GM12878 (cell line): ENCODE data around the gene KAZN. TPM values are rescaled to one million over a fixed set of nuclear protein-coding genes. Genes with fewer than 3 reads are reported as not detected.

ENCODE experiments used
- ATAC-seq: fragments of 200-7000 bp; cut with Tn5 transposase; 3 replicates; pipeline ENCODE4 v1.9.1; 2020; ENCODE audit warnings: mild to moderate bottlenecking, moderate library complexity
- BruUV-seq: library from RNA; stranded (reverse); fragments of 400-500 nt; replicated peaks from 2 replicates; lab custom pipeline; 2021; lab: Mats Ljungman, UMichigan
- CTCF ChIA-PET: fragments of 300-600 bp; sonication (Branson Sonifier 250); formaldehyde crosslinking; extraction: SDS; loops from one replicate; lab custom pipeline; 2021; ENCODE audit warnings: inconsistent platforms; lab: Yijun Ruan, JAX
- POLR2A ChIA-PET: fragments of 350-600 bp; formaldehyde crosslinking; extraction: SDS; loops from one replicate; lab custom pipeline; 2021; ENCODE audit warnings: inconsistent platforms; lab: Charles Lee
- RAD21 ChIA-PET: fragments of 300-600 bp; sonication (Branson Sonifier 250); formaldehyde crosslinking; loops from one replicate; lab custom pipeline; 2023; ENCODE audit warnings: antibody characterized with exemption; ENCODE audit not compliant: unreplicated experiment; lab: Charles Lee
- SMC1A ChIA-PET: fragments of 300-600 bp; sonication (Branson Sonifier 250); formaldehyde crosslinking; loops from one replicate; lab custom pipeline; 2023; ENCODE audit not compliant: unreplicated experiment, uncharacterized antibody; lab: Charles Lee
- DNase-seq: peaks from one replicate; pipeline ENCODE4 v3.0.0-alpha.2; 2011; ENCODE audit warnings: low read depth, low spot score
- FAIRE-seq: peaks from 3 replicates; lab custom pipeline; 2011; peaks lifted over from hg19 to GRCh38; lab: Jason Lieb, UNC
- H2AFZ ChIP-seq: 2 replicates; pipeline ENCODE4 v1.6.0; 2011; ENCODE audit warnings: low read depth, low read length, control low read depth; ENCODE audit not compliant: control insufficient read depth
- H3K27ac ChIP-seq: 2 replicates; pipeline ENCODE4 v1.5.1; 2011; ENCODE audit warnings: control low read depth; ENCODE audit not compliant: control insufficient read depth, insufficient read depth
- H3K27me3 ChIP-seq, 2 experiments: replicated peaks in 1 of 2; 2 replicates each; pipeline versions ENCODE4 v1.6.0 to v1.6.1; 2011; ENCODE audit warnings: low read length in 1 of 2; ENCODE audit not compliant: control insufficient read depth in 2 of 2, insufficient read depth in 2 of 2
- H3K36me3 ChIP-seq, 2 experiments: 2 replicates each; pipeline ENCODE4 v1.5.1; 2011; ENCODE audit warnings: low read length in 1 of 2; ENCODE audit not compliant: control insufficient read depth in 2 of 2, insufficient read depth in 2 of 2
- H3K4me1 ChIP-seq: 2 replicates; pipeline ENCODE4 v1.6.1; 2011; ENCODE audit warnings: mild to moderate bottlenecking, low read length, moderate library complexity, mixed read lengths; ENCODE audit not compliant: control insufficient read depth, insufficient read depth
- H3K4me2 ChIP-seq: 2 replicates; pipeline ENCODE4 v1.6.0; 2011; ENCODE audit warnings: control low read depth; ENCODE audit not compliant: control insufficient read depth, insufficient read depth
- H3K4me3 ChIP-seq: fragments of 200-600 bp; sonication (generic); 2 replicates; pipeline ENCODE4 v1.5.1; 2016
- H3K79me2 ChIP-seq: 2 replicates; pipeline ENCODE4 v1.6.0; 2011; ENCODE audit warnings: low read length; ENCODE audit not compliant: control insufficient read depth, insufficient read depth
- H3K9ac ChIP-seq: 2 replicates; pipeline ENCODE4 v1.8.0; 2011; ENCODE audit warnings: low read length, control low read depth, mixed read lengths; ENCODE audit not compliant: control insufficient read depth, insufficient read depth
- H3K9me3 ChIP-seq: replicated peaks from 3 replicates; pipeline ENCODE4 v1.5.1; 2011; ENCODE audit warnings: mild to moderate bottlenecking, low read length; ENCODE audit not compliant: control insufficient read depth, insufficient read depth
- H4K20me1 ChIP-seq: 2 replicates; pipeline ENCODE4 v1.6.0; 2011; ENCODE audit not compliant: control insufficient read depth, insufficient read depth
- BMI1 ChIP-seq: fragments of 450-650 bp; IDR thresholded peaks from 2 replicates; pipeline ENCODE4 v1.6.1; 2016; ENCODE audit warnings: mild to moderate bottlenecking, moderate library complexity, borderline replicate concordance
- BRCA1 ChIP-seq: IDR thresholded peaks from 2 replicates; pipeline ENCODE4 v1.6.1; 2011; ENCODE audit warnings: low read depth, low read length, improper control_type of control experiment
- EZH2 ChIP-seq: IDR thresholded peaks from 2 replicates; pipeline ENCODE4 v1.6.1; 2012; ENCODE audit warnings: low read depth, mild to moderate bottlenecking, control low read depth, inconsistent platforms, low read length, borderline replicate concordance; ENCODE audit not compliant: control insufficient read depth
- GATAD2B ChIP-seq: fragments of 450-650 bp; conservative IDR thresholded peaks from 2 replicates; pipeline ENCODE4 v1.6.1; 2017; ENCODE audit warnings: low read depth, mild to moderate bottlenecking, moderate library complexity
- SIN3A ChIP-seq: IDR thresholded peaks from 2 replicates; pipeline ENCODE4 v1.6.1; 2012; ENCODE audit warnings: low read depth, low read length, improper control_type of control experiment
- WRNIP1 ChIP-seq: IDR thresholded peaks from 2 replicates; pipeline ENCODE4 v1.6.1; 2011; ENCODE audit warnings: low read depth, low read length, improper control_type of control experiment, borderline replicate concordance
- WGBS: methylation state at CpG from one replicate; pipeline ENCODE4 v1.1.6; 2016; ENCODE audit warnings: low lambda C conversion rate; ENCODE audit not compliant: insufficient replicate concordance, insufficient coverage; ENCODE audit errors: missing lambda C conversion rate; 5-methylcytosine and 5-hydroxymethylcytosine counted together
- in situ Hi-C: fragments of 300-500 bp; cut with MboI; formaldehyde crosslinking; loops from 9 replicates; pipeline ENCODE4 v1.14.3; 2018; ENCODE audit warnings: mixed read lengths
- intact Hi-C: fragments of 100-400 bp; cut with micrococcal nuclease; formaldehyde crosslinking; loops from one replicate; pipeline ENCODE4 v1.14.2; 2022; ENCODE audit not compliant: unreplicated experiment
- polyA plus RNA-seq, 11 experiments: library from polyadenylated mRNA; depleted of rRNA in 4 of 11; unstranded in 6 of 11; stranded (reverse) in 5 of 11; fragments of >200 nt; fragmentation: Nextera tagmentation in 4 of 11; fragmentation: Illumina TruSeq in 1 of 11; extraction: Ambion mirVana in 4 of 11; extraction: Trizol in 1 of 11; gene quantifications; 1 replicate in 1 of 11; 2 replicates in 10 of 11; pipeline versions ENCODE4 v1.2.1 to v1.2.3, GENCODE V29; 2011 to 2016; ENCODE audit warnings: inconsistent platforms in 2 of 11, missing spikeins in 2 of 11, low read depth in 1 of 11
- total RNA-seq, 4 experiments: library from RNA; depleted of rRNA in 3 of 4; stranded (reverse); fragments of >200 nt in 3 of 4; fragmentation: Illumina TruSeq in 1 of 4; extraction: Trizol in 1 of 4; gene quantifications; 2 replicates each; pipeline versions ENCODE4 v1.2.1 to v1.2.3, GENCODE V29; 2013 to 2021

KAZN gene
- total and polyA plus RNA-seq, 10 of the 15 experiments (the other 5 are each of a cell fraction or from before 2014, with no cell fraction given), result 0.72 to 4.0 (median 1.2) TPM

DNA sequence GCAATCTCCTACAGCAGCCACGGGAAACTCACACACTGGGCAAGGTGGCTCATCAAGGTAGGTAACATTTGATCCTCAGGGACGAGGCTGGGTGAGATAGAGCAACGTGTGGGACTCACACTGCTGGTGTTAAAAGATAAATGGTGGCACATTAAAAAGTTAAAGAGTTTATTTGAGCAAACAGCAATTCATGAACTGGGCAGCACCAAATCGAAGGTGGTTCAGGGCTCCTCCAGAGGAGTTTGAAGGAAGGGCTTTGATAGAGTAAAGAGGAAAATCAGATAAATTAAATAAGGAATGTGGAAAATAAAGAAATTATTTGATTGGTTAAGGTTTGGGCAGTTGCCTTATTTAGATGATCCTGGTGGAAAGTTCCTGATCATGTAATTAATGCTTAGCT, 531.5 kb downstream of the KAZN start:
- ATAC-seq (no peak), FAIRE-seq (no peak), DNase-seq (no peak)
- no TSS peak for BruUV-seq
- H3K79me2 ChIP-seq, result no peaks in the 10 kb centered on the region
- H4K20me1 ChIP-seq, result no peaks in the 10 kb centered on the region
- no peak overlapping the region for H3K4me2 ChIP-seq
- H3K4me3 ChIP-seq, result no peak overlapping the region
- no peak overlapping the region for H3K27ac ChIP-seq
- POLR2A ChIA-PET, result no interaction called here
- H3K4me1 ChIP-seq, result no peaks in the 10 kb centered on the region
- no peaks in the 10 kb centered on the region for H3K36me3 ChIP-seq
- CTCF ChIA-PET, result interaction anchor here (1.0 to 7.4 kb wide), 14 partner anchors 9 to 194 kb away, joined by 3 to 219 read pairs (median 8); no protein-coding TSS in a partner anchor
- 0% methylated on average over 4 of the region's 4 CpGs for WGBS
- no peak overlapping the region for H2AFZ ChIP-seq
- no peaks in the 10 kb centered on the region; the same call in 2 of the 3 replicates for H3K9me3 ChIP-seq
- SMC1A ChIA-PET, result interaction anchor here (0.7 to 6.0 kb wide), 10 partner anchors 9 to 174 kb away, joined by 3 to 171 read pairs (median 7); partner anchors contain the start of gene TMEM51
- RAD21 ChIA-PET, result interaction anchor here (1.5 to 6.6 kb wide), 8 partner anchors 9 to 301 kb away, joined by 5 to 166 read pairs (median 8); partner anchors contain the start of gene TMEM51
- H3K27me3 ChIP-seq, result no peaks in the 10 kb centered on the region
- intact Hi-C loops, result no loop called here
- TF ChIP-seq WRNIP1 (no peak), GATAD2B (no peak)
- TF ChIP-seq, all 136 proteins: peak for 0
- in situ Hi-C loops, result loop anchor here (5.0 to 10.0 kb wide), 2 partner anchors 142 to 175 kb away; no protein-coding TSS in a partner anchor
- no peak overlapping the region for H3K9ac ChIP-seq

DNA sequence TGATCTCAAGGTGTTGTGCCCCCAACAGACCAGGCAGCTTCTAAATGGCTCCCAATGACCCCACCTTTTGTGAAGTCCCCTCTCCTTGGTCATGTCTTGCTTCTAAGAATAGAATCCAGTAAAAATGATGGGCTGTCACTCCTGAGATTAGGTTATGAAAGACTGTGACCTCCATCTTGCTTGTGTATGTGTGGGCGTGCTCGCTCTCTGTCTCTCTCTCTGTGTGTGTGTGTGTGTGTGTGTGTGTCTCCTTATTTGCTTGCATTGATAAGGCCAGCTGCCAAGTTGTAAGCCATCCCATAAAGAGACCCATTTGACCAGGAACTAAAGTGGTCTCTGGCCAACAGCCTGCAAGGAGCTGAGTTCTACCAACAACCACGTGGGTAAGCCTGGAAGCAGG, 532.1 kb downstream of the KAZN start:
- no peak overlapping the region for H3K9ac ChIP-seq
- no peak for TF ChIP-seq BMI1
- TF ChIP-seq SIN3A, result no peak
- TF ChIP-seq BRCA1, result no peak
- no peak for TF ChIP-seq EZH2
- H3K4me1 ChIP-seq, result no peaks in the 10 kb centered on the region
- ChIA-PET POLR2A (no interaction called here), RAD21 (interaction anchor here (1.0 to 6.6 kb wide), 5 partner anchors 22 to 142 kb away, joined by 3 to 166 read pairs (median 6); partner anchors contain the start of gene TMEM51), SMC1A (interaction anchor here (0.7 to 6.0 kb wide), 9 partner anchors 8 to 174 kb away, joined by 3 to 171 read pairs (median 5); partner anchors contain the start of gene TMEM51), CTCF (interaction anchor here (0.6 to 7.4 kb wide), 8 partner anchors 8 to 383 kb away, joined by 3 to 219 read pairs (median 4); no protein-coding TSS in a partner anchor)
- H2AFZ ChIP-seq, result no peak overlapping the region
- no peak overlapping the region for H3K27ac ChIP-seq
- ATAC-seq, result no peak
- no peak overlapping the region for H3K4me2 ChIP-seq
- no peaks in the 10 kb centered on the region for H3K36me3 ChIP-seq
- DNase-seq, result no peak
- BruUV-seq, result no TSS peak
- intact Hi-C loops, result no loop called here
- H4K20me1 ChIP-seq, result no peaks in the 10 kb centered on the region
- in situ Hi-C loops, result no loop called here
- H3K79me2 ChIP-seq, result no peaks in the 10 kb centered on the region
- H3K4me3 ChIP-seq, result no peak overlapping the region
- no peak for FAIRE-seq
- no peaks in the 10 kb centered on the region; the same call in 2 of the 3 replicates for H3K9me3 ChIP-seq
- WGBS, result 55% methylated on average over 3 of the region's 3 CpGs
- no peaks in the 10 kb centered on the region for H3K27me3 ChIP-seq
